HG03025 (cell line): ENCODE data around the gene APLNR.

ENCODE experiments used
- ATAC-seq: cut with Tn5 transposase; IDR thresholded peaks from one replicate; pipeline ENCODE4 v1.9.1; 2021; ENCODE audit warnings: mild to moderate bottlenecking, moderate library complexity; ENCODE audit not compliant: unreplicated experiment, low FRiP score

The APLNR gene

GRCh38 chr11:57219021-57219627, 17.9 kb downstream of the APLNR start:
- no peak for ATAC-seq

- ATAC-seq: no peak
Observed at GRCh38 chr11:57217053-57217452, 20.0 kb downstream of the APLNR start.

- ATAC-seq: no peak
Observed at GRCh38 chr11:57216463-57216862, 20.6 kb downstream of the APLNR start.

- ATAC-seq: no peak
Observed at GRCh38 chr11:57214494-57214893, 22.6 kb downstream of the APLNR start.

- ATAC-seq: no peak
Observed at GRCh38 chr11:57214098-57214417, 23.0 kb downstream of the APLNR start.

GRCh38 chr11:57213342-57214097, 23.5 kb downstream of the APLNR start:
- ATAC-seq: no peak

GRCh38 chr11:57210781-57211180, 26.3 kb downstream of the APLNR start:
- no peak for ATAC-seq

- no peak for ATAC-seq
Observed at GRCh38 chr11:57207168-57207567, 29.9 kb downstream of the APLNR start.

GRCh38 chr11:57205041-57205641, 31.9 kb downstream of the APLNR start:
- no peak for ATAC-seq

GRCh38 chr11:57203882-57204480, 33.1 kb downstream of the APLNR start:
- no peak for ATAC-seq

- ATAC-seq: no peak
Observed at GRCh38 chr11:57203359-57203758, 33.7 kb downstream of the APLNR start.

- no peak for ATAC-seq
Observed at GRCh38 chr11:57202281-57202680, 34.8 kb downstream of the APLNR start.

GRCh38 chr11:57200917-57201316, 36.1 kb downstream of the APLNR start:
- no peak for ATAC-seq

GRCh38 chr11:57199330-57199729, 37.7 kb downstream of the APLNR start:
- ATAC-seq: no peak

- ATAC-seq: no peak
Observed at GRCh38 chr11:57197762-57198161, 39.3 kb downstream of the APLNR start.

GRCh38 chr11:57196596-57196995, 40.5 kb downstream of the APLNR start:
- no peak for ATAC-seq

GRCh38 chr11:57192316-57192715, 44.7 kb downstream of the APLNR start:
- ATAC-seq: no peak

- ATAC-seq: no peak
Observed at GRCh38 chr11:57191311-57192219, 45.5 kb downstream of the APLNR start.

- no peak for ATAC-seq
Observed at GRCh38 chr11:57190548-57190947, 46.5 kb downstream of the APLNR start.
